Heart left ventricle (tissue), 16 donors: Measurements from ENCODE around the gene TTC12. TPM values are rescaled to one million over a fixed set of nuclear protein-coding genes. Genes with fewer than 3 reads are reported as not detected.
A peak's percentile ranks its signal among the peaks of the same experiment; 100 is the strongest.

Experiments
- ATAC-seq, 4 donors: fragments of 200-7000 bp; cut with Tn5 transposase; one replicate each; pipeline ENCODE4 v1.9.1; 2020 to 2022; ENCODE audit warnings: moderate library complexity in 4 of 4, mild to moderate bottlenecking in 3 of 4, moderate number of reproducible peaks in 1 of 4
- DNase-seq, 5 donors: peaks; one replicate each; pipeline ENCODE4 v3.0.0-alpha.2; 2020
- H3K27ac ChIP-seq, 12 donors: fragments of 200-600 bp; sonication (generic) in 4 of 12; one replicate each; pipeline versions ENCODE4 v1.5.0 to v1.8.0; 2016 to 2022; ENCODE audit warnings: mild to moderate bottlenecking in 2 of 12
- H3K27me3 ChIP-seq, 9 donors: fragments of 200-600 bp; sonication (generic) in 2 of 9; one replicate each; pipeline versions ENCODE4 v1.5.1 to v1.8.0; 2016 to 2022; ENCODE audit warnings: mild to moderate bottlenecking in 3 of 9
- H3K36me3 ChIP-seq, 9 donors: fragments of 200-600 bp; sonication (generic) in 2 of 9; one replicate each; pipeline versions ENCODE4 v1.5.0 to v1.8.0; 2018 to 2022; ENCODE audit warnings: mild to moderate bottlenecking in 2 of 9
- H3K4me1 ChIP-seq, 12 donors: fragments of 200-600 bp; sonication (generic) in 4 of 12; one replicate each; pipeline versions ENCODE4 v1.5.0 to v1.8.0; 2016 to 2022; ENCODE audit warnings: mild to moderate bottlenecking in 3 of 12
- H3K4me3 ChIP-seq, 12 donors: fragments of 200-600 bp; sonication (generic) in 4 of 12; one replicate each; pipeline versions ENCODE4 v1.5.0 to v1.8.0; 2017 to 2022; ENCODE audit warnings: mild to moderate bottlenecking in 9 of 12, moderate library complexity in 4 of 12
- H3K9me3 ChIP-seq, 12 donors: fragments of 200-600 bp; sonication (generic) in 4 of 12; one replicate each; pipeline versions ENCODE4 v1.5.0 to v1.8.0; 2016 to 2022; ENCODE audit warnings: mild to moderate bottlenecking in 1 of 12
- CTCF ChIP-seq, 12 donors: fragments of 200-600 bp; sonication (generic) in 4 of 12; IDR thresholded peaks; one replicate each; pipeline versions ENCODE4 v1.5.0 to v1.8.0; 2018 to 2022; ENCODE audit warnings: antibody characterized with exemption in 12 of 12, mild to moderate bottlenecking in 5 of 12
- POLR2A ChIP-seq, 2 donors: fragments of 450-650 bp; IDR thresholded peaks; one replicate each; pipeline ENCODE4 v1.6.1; 2017; ENCODE audit warnings: antibody characterized with exemption in 2 of 2, mild to moderate bottlenecking in 2 of 2, moderate library complexity in 2 of 2
- WGBS, 4 donors: extraction: QIAGEN DNeasy Blood & Tissue Kit in 2 of 4; methylation state at CpG; one replicate each; pipeline versions ENCODE4 v1.1.5 to v1.1.7; 2013 to 2018; 5-methylcytosine and 5-hydroxymethylcytosine counted together
- intact Hi-C, 10 donors: fragments of 100-400 bp; cut with DNase I; formaldehyde crosslinking; loops; one replicate each; pipeline versions ENCODE4 v1.11.1 to v1.14.2; 2022
- polyA plus RNA-seq, 2 donors: library from polyadenylated mRNA; stranded (reverse); fragments of 200-250 nt; gene quantifications; one replicate each; pipeline ENCODE4 v1.2.3, GENCODE V29; 2013
- total RNA-seq, 9 donors: library from RNA; depleted of rRNA in 2 of 9; stranded (reverse); fragments of >200 nt in 2 of 9; fragmentation: NEBNext Ultra II Directional in 3 of 9; extraction: Animal tissue kit (Norgen Biotek cat#: 25700) in 3 of 9; gene quantifications; one replicate each; pipeline versions ENCODE4 v1.1.0 to v1.2.4, GENCODE V29; 2016 to 2023
- donor health status: ischemic (EF 13 %, LVEDD 7.1; RV severe dilation, severe dysfunction).
- donor health status: healthy with polysubstance abuse.
- donor health status: DM: no; HTN: yes; CAD: no.
- donor health status: DM: no; HTN: no; CAD: no.
- donor health status: ischemic (EF 25% LVEDD 6.9; RV normal size, moderate dysfunction).
- donor health status: ischemic (EF 25% LVEDD 5.7; RV mildly dilated, moderate dysfunction).
- donor health status: healthy.
- donor health status: DM: yes; HTN: yes; CAD: no.
- donor health status: ischemic (EF 35%, LVEDD 5.7; RV mildly dilated, moderate dysfunction).
- donor health status: nonischemic (EF 11% LVEDD 7.7; RV severe dilation, severe dysfunction).
- donor health status: DM: yes; HTN: yes; CAD: no.
- donor health status: PGD.
- donor health status: ischemic (EF 29% LVEDD 5.4; RV normal size, mild dysfunction).
- donor health status: nonischemic (EF 23%, LVEDD 6.1; RV moderate dilation, normal function).

The TTC12 gene
- total and polyA plus RNA-seq, 11 donors, result 2.7 to 11.9 (median 6.9) TPM

GRCh38 chr11:113363996-113364641 is 49.7 kb downstream of the TTC12 start:
- H3K4me3 ChIP-seq, result no peak overlapping the region
- WGBS, 4 donors, result 79 to 84% (median 80%) methylated on average over 7 of the region's 7 CpGs
- intact Hi-C loops, result no loop called here

GRCh38 chr11:113365895-113366294 is 51.5 kb downstream of the TTC12 start:
- WGBS, 4 donors, result 76 to 85% (median 83%) methylated on average over 5 of the region's 5 CpGs
- peaks cover 0 to 84% (median 61%) of the 10 kb centered on the region in 9 donors for H3K36me3 ChIP-seq
- DNase-seq, result no peak
- no peaks in the 10 kb centered on the region for H3K4me1 ChIP-seq
- H3K27ac ChIP-seq, result no peak overlapping the region
- intact Hi-C loops, result no loop called here
- H3K27me3 ChIP-seq, result no peaks in the 10 kb centered on the region
- no peak for ATAC-seq
- TF ChIP-seq POLR2A (IDR thresholded peaks at IDR 0.05) (no peak), CTCF (IDR thresholded peaks at IDR 0.05) (no peak)
- no peak overlapping the region for H3K4me3 ChIP-seq
- H3K9me3 ChIP-seq, result no peaks in the 10 kb centered on the region

More at GRCh38 chr11:113363996-113364641, 49.7 kb downstream of the TTC12 start:
- Histone ChIP-seq H3K4me1 (no peaks in the 10 kb centered on the region), H3K27ac (no peak overlapping the region), H3K36me3 (peaks cover 0 to 98% (median 78%) of the 10 kb centered on the region in 9 donors), H3K27me3 (no peaks in the 10 kb centered on the region), H3K9me3 (no peaks in the 10 kb centered on the region)
- ATAC-seq, result no peak
- DNase-seq, result no peak
- TF ChIP-seq POLR2A (IDR thresholded peaks at IDR 0.05) (no peak), CTCF (IDR thresholded peaks at IDR 0.05) (no peak)

GRCh38 chr11:113369411-113369810 is 55.0 kb downstream of the TTC12 start:
- 76 to 88% (median 78%) methylated on average over 3 of the region's 3 CpGs for WGBS, 4 donors
- no peaks in the 10 kb centered on the region for H3K27me3 ChIP-seq

GRCh38 chr11:113370634-113371033 is 56.3 kb downstream of the TTC12 start:
- no peaks in the 10 kb centered on the region for H3K9me3 ChIP-seq
- no peak for ATAC-seq
- no peak overlapping the region for H3K4me3 ChIP-seq
- no peak overlapping the region for H3K27ac ChIP-seq
- no peak for DNase-seq
- H3K36me3 ChIP-seq, result peaks cover 0 to 42% (median 19%) of the 10 kb centered on the region in 9 donors
- 72 to 81% (median 75%) methylated on average over 5 of the region's 5 CpGs for WGBS, 4 donors
- no peaks in the 10 kb centered on the region for H3K27me3 ChIP-seq
- TF ChIP-seq CTCF (IDR thresholded peaks at IDR 0.05), result no peak
- TF ChIP-seq POLR2A (IDR thresholded peaks at IDR 0.05), result no peak
- intact Hi-C loops, result no loop called here
- no peaks in the 10 kb centered on the region for H3K4me1 ChIP-seq

More at GRCh38 chr11:113369411-113369810, 55.0 kb downstream of the TTC12 start:
- Histone ChIP-seq H3K36me3 (peaks cover 0 to 54% (median 27%) of the 10 kb centered on the region in 9 donors), H3K4me3 (no peak overlapping the region), H3K27ac (no peak overlapping the region), H3K9me3 (no peaks in the 10 kb centered on the region), H3K4me1 (no peaks in the 10 kb centered on the region)
- DNase-seq, result no peak
- TF ChIP-seq POLR2A (IDR thresholded peaks at IDR 0.05), result no peak
- intact Hi-C loops, result no loop called here
- no peak for ATAC-seq

GRCh38 chr11:113372309-113372708 is 57.9 kb downstream of the TTC12 start:
- Histone ChIP-seq H3K27ac (no peak overlapping the region), H3K27me3 (no peaks in the 10 kb centered on the region), H3K4me1 (no peaks in the 10 kb centered on the region), H3K4me3 (no peak overlapping the region), H3K9me3 (no peaks in the 10 kb centered on the region), H3K36me3 (peaks cover 0 to 25% (median 7%) of the 10 kb centered on the region in 9 donors)
- no peak for ATAC-seq
- intact Hi-C loops, result no loop called here
- peak in 1 of 12 donors; percentile 12 for TF ChIP-seq CTCF (IDR thresholded peaks at IDR 0.05)
- TF ChIP-seq POLR2A (IDR thresholded peaks at IDR 0.05), result no peak
- WGBS, 4 donors, result 85 to 89% (median 88%) methylated on average over 4 of the region's 4 CpGs
- DNase-seq, result no peak
